HFFc6 (cell line): Measurements from ENCODE around the gene SLC28A1. TPM values are rescaled to one million over a fixed set of nuclear protein-coding genes. Genes with fewer than 3 reads are reported as not detected.

ENCODE experiments used
- DNase-seq: peaks from one replicate; pipeline ENCODE4 v3.0.0-alpha.2; 2018
- H3K27ac Mint-ChIP-seq: 2 replicates; pipeline ENCODE4 v1.8.0; 2020; ENCODE audit warnings: mild to moderate bottlenecking, mixed read lengths
- H3K27me3 Mint-ChIP-seq: 2 replicates; pipeline ENCODE4 v1.8.0; 2021; ENCODE audit warnings: mild to moderate bottlenecking, moderate library complexity, mixed read lengths; ENCODE audit not compliant: insufficient read depth
- H3K36me3 Mint-ChIP-seq: 2 replicates; pipeline ENCODE4 v1.8.0; 2021; ENCODE audit warnings: low read depth, mixed read lengths
- H3K4me1 Mint-ChIP-seq: 2 replicates; pipeline ENCODE4 v1.8.0; 2020; ENCODE audit warnings: low read depth, mixed read lengths
- H3K4me3 Mint-ChIP-seq: 2 replicates; pipeline ENCODE4 v1.8.0; 2020; ENCODE audit warnings: mild to moderate bottlenecking, moderate library complexity, mixed read lengths
- H3K9me3 Mint-ChIP-seq: 2 replicates; pipeline ENCODE4 v1.8.0; 2020; ENCODE audit warnings: mild to moderate bottlenecking, mixed read lengths
- total RNA-seq, 6 experiments: library from RNA; stranded (reverse); fragmentation: NEBNext Ultra II Directional; extraction: Animal tissue kit (Norgen Biotek cat#: 25700); gene quantifications; 2 replicates in 1 of 6; 3 replicates in 5 of 6; pipeline ENCODE4 v1.2.3, GENCODE V29; 2021
- TF ChIP-seq, protein P1 (sequence below): fragments of 200-600 bp; sonication (generic); IDR thresholded peaks from 2 replicates; pipeline ENCODE4 v1.5.0; 2021; ENCODE audit warnings: antibody characterized with exemption, mild to moderate bottlenecking

Gene SLC28A1
- total RNA-seq, 6 experiments from 2014 or later: not detected

DNA sequence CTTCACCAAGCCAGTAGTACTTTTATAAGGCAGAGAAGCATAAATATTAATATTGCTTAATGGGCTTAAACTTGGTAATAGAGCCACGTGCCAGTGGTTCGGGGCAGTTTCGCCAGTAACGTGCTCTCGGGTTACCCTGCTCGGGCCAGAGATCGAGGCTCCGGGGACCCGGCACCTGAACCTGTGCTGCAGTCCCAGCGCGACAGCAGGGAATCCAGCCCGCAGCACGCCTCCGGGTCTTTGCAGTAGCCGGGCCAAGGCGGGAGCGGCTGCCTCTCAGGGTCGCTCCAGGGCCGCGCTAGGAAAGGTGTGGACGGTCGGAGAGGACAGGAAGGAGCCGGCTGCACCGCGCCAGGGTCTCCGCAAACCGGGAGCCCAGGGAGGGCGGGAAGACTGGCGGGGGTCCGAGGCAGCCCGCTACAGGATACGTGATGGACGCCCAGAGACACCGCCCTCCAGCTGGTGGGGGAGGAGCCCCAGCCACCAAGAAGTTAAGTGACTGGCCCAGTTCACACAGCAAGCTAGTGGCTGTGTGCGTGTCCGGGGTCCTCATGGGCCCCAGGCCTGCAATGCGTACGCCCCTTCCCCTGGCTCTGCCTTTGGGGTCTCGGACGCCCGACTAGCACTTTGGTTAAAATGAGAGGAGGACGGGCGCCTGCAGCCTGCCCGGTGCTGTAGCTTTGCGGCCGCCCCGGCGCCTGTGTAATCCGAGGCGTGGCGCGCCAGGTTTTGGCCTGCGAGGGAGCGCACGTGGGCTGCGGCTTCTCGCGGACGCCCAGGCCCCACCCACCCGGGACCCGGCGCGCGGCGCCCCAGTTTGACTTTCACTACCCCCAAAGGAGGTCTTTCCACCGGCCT is 96.0 kb downstream of the SLC28A1 start:
- no peaks in the 10 kb centered on the region for H3K9me3 Mint-ChIP-seq
- H3K27me3 Mint-ChIP-seq: peaks cover 7% of the 10 kb centered on the region
- H3K27ac Mint-ChIP-seq: peak overlapping the region; percentile 89
- peaks cover 37% of the 10 kb centered on the region for H3K4me1 Mint-ChIP-seq
- H3K4me3 Mint-ChIP-seq: peak overlapping the region; percentile 95
- DNase-seq: peak; percentile 78
- no peaks in the 10 kb centered on the region for H3K36me3 Mint-ChIP-seq
- TF ChIP-seq, protein P1, sequence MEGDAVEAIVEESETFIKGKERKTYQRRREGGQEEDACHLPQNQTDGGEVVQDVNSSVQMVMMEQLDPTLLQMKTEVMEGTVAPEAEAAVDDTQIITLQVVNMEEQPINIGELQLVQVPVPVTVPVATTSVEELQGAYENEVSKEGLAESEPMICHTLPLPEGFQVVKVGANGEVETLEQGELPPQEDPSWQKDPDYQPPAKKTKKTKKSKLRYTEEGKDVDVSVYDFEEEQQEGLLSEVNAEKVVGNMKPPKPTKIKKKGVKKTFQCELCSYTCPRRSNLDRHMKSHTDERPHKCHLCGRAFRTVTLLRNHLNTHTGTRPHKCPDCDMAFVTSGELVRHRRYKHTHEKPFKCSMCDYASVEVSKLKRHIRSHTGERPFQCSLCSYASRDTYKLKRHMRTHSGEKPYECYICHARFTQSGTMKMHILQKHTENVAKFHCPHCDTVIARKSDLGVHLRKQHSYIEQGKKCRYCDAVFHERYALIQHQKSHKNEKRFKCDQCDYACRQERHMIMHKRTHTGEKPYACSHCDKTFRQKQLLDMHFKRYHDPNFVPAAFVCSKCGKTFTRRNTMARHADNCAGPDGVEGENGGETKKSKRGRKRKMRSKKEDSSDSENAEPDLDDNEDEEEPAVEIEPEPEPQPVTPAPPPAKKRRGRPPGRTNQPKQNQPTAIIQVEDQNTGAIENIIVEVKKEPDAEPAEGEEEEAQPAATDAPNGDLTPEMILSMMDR: no peak

DNA sequence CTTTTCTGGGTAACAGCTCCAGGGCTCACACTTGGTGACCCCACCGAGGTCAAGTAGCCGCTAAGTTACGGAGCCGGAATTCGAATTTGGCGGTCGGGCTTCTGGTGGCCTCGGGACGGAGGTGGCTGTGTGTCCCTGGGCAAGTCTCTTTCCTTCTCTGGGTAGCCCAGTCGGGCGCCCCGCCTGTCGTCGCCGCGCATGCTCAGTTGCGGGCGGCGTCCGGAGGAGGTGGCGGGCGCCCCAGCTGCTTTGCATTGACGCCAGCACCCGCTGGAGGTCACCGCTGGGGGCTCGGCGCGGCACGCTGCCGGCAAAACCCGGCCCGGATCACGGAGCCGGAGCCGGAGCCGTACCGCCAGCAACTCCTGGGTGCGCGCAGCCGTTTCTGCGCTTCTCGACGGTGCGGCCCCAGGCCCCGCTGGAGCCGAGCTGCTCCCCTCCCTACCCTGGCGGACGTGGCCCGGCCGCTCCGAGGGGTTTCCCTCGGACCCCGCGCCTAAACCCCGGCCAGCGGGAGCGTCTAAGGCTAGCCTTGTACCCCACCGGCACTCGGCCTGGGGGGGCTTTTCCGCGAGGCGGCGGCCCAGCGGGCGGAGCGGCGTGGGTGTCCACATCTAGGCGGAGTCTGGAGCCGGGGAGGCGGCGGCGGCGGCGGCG is 96.7 kb downstream of the SLC28A1 start:
- peaks cover 42% of the 10 kb centered on the region for H3K4me1 Mint-ChIP-seq
- peak overlapping the region; percentile 89 for H3K27ac Mint-ChIP-seq
- TF ChIP-seq, protein P1: peak; percentile 68
- no peaks in the 10 kb centered on the region for H3K36me3 Mint-ChIP-seq
- H3K4me3 Mint-ChIP-seq: peak overlapping the region; percentile 95
- H3K9me3 Mint-ChIP-seq: no peaks in the 10 kb centered on the region
- DNase-seq: peak; percentile 95
- H3K27me3 Mint-ChIP-seq: peaks cover 7% of the 10 kb centered on the region

DNA sequence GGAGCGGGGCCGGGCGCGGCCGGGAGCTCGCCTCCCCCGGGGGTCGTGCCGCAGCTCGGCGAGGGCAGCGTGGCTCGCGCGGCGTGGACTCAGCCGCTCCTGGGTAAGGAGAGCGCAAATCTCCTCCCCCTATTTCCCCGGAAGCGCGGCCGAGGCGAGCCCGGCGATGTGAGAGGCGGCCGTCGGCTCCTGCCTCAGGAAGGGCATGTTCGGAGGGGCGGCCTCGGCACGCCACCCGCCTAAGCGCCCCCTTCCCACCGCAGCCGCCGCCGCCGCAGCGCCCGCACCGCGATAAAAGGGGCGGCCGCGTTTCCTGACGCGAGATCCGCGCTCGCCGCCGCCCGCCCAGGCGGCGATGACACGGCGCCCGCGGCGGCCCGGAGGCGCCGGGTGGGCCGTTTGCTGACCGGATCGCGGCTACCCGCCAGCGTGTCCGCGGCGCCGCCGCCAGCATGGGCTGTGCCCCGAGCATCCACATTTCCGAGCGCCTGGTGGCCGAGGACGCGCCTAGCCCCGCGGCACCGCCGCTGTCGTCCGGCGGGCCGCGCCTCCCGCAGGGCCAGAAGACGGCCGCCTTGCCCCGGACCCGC is 97.3 kb downstream of the SLC28A1 start, which contains the start of gene PDE8A:
Gene PDE8A (plus strand): TSS at position 146 of the 590 bp plus-strand sequence. CDS start 307 bp downstream, at position 453.
- H3K4me3 Mint-ChIP-seq: peak within 1 kb of the TSS; percentile 95
- TF ChIP-seq, protein P1: 0 out of 2 replicates have a peak, but pooled peaks have one; percentile 6
- peak within 1 kb of the TSS; percentile 90 for H3K27ac Mint-ChIP-seq
- peaks cover 7% of the 10 kb centered on the region for H3K27me3 Mint-ChIP-seq
- no peaks in the 10 kb centered on the region for H3K9me3 Mint-ChIP-seq
- H3K4me1 Mint-ChIP-seq: peaks cover 48% of the 10 kb centered on the region
- DNase-seq: peak; percentile 36
- no peaks in the 10 kb centered on the region for H3K36me3 Mint-ChIP-seq

DNA sequence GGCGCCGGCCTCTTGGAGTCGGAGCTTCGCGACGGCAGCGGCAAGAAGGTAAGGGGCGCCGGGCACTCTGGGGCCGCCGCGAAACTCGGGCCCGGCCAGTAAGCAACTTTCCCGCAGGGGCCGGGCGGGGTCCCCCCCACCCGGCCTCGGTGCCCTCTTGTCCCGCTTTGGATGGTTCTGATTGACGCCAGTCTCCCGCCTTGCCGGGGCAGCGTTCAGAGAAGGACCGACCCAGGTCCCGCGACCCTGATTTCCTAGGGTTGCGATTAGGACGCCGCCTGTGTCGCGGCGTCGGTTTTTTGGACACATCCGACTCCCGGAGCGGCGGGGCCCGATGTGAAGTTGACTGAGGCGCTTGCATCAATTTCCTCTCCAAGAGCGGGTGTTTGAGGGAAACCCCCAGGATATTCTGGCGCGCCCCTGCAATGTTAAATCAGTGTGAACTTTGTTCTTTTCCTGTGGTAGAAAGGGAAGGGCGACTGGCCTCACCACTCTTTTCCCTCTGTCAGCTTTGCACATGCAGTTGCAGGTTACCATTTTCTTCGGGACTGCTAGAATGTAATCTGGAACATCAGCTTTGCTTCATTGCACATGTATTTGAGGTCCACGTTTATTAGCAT is 97.9 kb downstream of the SLC28A1 start:
- Mint-ChIP-seq H3K27me3 (peaks cover 7% of the 10 kb centered on the region), H3K4me1 (peaks cover 50% of the 10 kb centered on the region), H3K27ac (peak overlapping the region; percentile 90), H3K36me3 (no peaks in the 10 kb centered on the region), H3K9me3 (no peaks in the 10 kb centered on the region), H3K4me3 (peak overlapping the region; percentile 94)
- no peak for DNase-seq
- TF ChIP-seq, protein P1: no peak

DNA sequence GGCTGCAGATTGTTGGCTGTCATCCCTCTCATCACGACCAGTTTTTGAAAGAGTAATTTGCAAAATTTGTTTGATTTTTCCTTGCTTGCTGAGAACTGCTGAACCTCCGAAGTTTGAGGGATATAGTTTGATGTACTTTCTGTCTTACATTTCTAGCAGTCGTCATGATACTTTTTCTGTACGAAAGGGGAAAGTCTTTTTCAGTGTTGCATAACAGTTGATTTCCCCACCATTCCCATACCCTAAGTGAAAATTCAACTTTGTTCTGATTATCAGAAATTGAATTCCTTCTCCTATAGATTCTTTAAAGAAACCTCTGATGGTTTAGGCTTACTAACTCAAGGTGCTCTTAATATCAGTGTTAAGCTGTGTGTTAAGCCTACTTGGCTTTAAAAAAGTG is 98.8 kb downstream of the SLC28A1 start:
- Mint-ChIP-seq H3K36me3 (no peaks in the 10 kb centered on the region), H3K27me3 (peaks cover 3% of the 10 kb centered on the region)
- TF ChIP-seq, protein P1: no peak

More for the DNA sequence above, 98.8 kb downstream of the SLC28A1 start:
- peak overlapping the region; percentile 94 for H3K4me3 Mint-ChIP-seq
- H3K4me1 Mint-ChIP-seq: peaks cover 52% of the 10 kb centered on the region
- no peaks in the 10 kb centered on the region for H3K9me3 Mint-ChIP-seq
- H3K27ac Mint-ChIP-seq: peak overlapping the region; percentile 90
- DNase-seq: no peak
